SK-N-SH treated with all-trans-retinoic acid at 6 μM for 48 hours (cell line): Measurements from ENCODE around the gene ENTHD1.
A peak's percentile ranks its signal among the peaks of the same experiment; 100 is the strongest.

Source experiments
- ATAC-seq: fragments of 200-7000 bp; cut with Tn5 transposase; 3 replicates; pipeline ENCODE4 v1.9.1; 2020; ENCODE audit warnings: mild to moderate bottlenecking, moderate library complexity
- ARNTL ChIP-seq: fragments of 450-650 bp; formaldehyde crosslinking; IDR thresholded peaks from 2 replicates; pipeline ENCODE4 v1.5.0; 2020; ENCODE audit warnings: low read depth, mild to moderate bottlenecking, moderate library complexity, borderline replicate concordance
- BACH2 ChIP-seq: fragments of 250-450 bp; sonication (Bioruptor Pico); IDR thresholded peaks from 2 replicates; pipeline ENCODE4 v1.9.0; 2021; ENCODE audit warnings: mild to moderate bottlenecking, borderline replicate concordance
- CREB5 ChIP-seq: fragments of 250-450 bp; sonication (Bioruptor Pico); IDR thresholded peaks from 2 replicates; pipeline ENCODE4 v1.5.1; 2020; ENCODE audit warnings: low read depth, mild to moderate bottlenecking, moderate library complexity
- CSRNP3 ChIP-seq: fragments of 250-450 bp; sonication (Bioruptor Pico); IDR thresholded peaks from 2 replicates; pipeline ENCODE4 v1.5.1; 2021; ENCODE audit warnings: mild to moderate bottlenecking, moderate library complexity
- ESRRG ChIP-seq: fragments of 250-450 bp; sonication (Bioruptor Pico); IDR thresholded peaks from 2 replicates; pipeline ENCODE4 v1.6.1; 2021; ENCODE audit warnings: mild to moderate bottlenecking
- GLIS3 ChIP-seq: fragments of 250-450 bp; sonication (Bioruptor Pico); IDR thresholded peaks from 2 replicates; pipeline ENCODE4 v1.5.0; 2020; ENCODE audit warnings: mild to moderate bottlenecking, moderate library complexity
- ISL1 ChIP-seq: fragments of 250-450 bp; sonication (Bioruptor Pico); IDR thresholded peaks from 2 replicates; pipeline ENCODE4 v2.1.2; 2022; ENCODE audit warnings: mild to moderate bottlenecking, moderate library complexity
- OSR1 ChIP-seq: fragments of 250-450 bp; sonication (Bioruptor Pico); IDR thresholded peaks from 2 replicates; pipeline ENCODE4 v1.8.0; 2022; ENCODE audit warnings: moderate library complexity, mild to moderate bottlenecking, inconsistent platforms
- PATZ1 ChIP-seq: fragments of 250-450 bp; sonication (Bioruptor Pico); IDR thresholded peaks from 2 replicates; pipeline ENCODE4 v1.8.0; 2020; ENCODE audit warnings: mild to moderate bottlenecking, moderate library complexity, borderline replicate concordance
- PPARA ChIP-seq: fragments of 250-450 bp; sonication (Bioruptor Pico); IDR thresholded peaks from 2 replicates; pipeline ENCODE4 v1.5.0; 2020; ENCODE audit warnings: mild to moderate bottlenecking, borderline replicate concordance
- RARB ChIP-seq: fragments of 250-450 bp; sonication (Bioruptor Pico); IDR thresholded peaks from 2 replicates; pipeline ENCODE4 v1.8.0; 2021; ENCODE audit warnings: mild to moderate bottlenecking, moderate library complexity
- SNAI2 ChIP-seq: fragments of 250-450 bp; sonication (Bioruptor Pico); IDR thresholded peaks from 2 replicates; pipeline ENCODE4 v1.5.0; 2020; ENCODE audit warnings: mild to moderate bottlenecking, moderate library complexity
- TCF4 ChIP-seq: fragments of 250-450 bp; sonication (Bioruptor Pico); IDR thresholded peaks from 2 replicates; pipeline ENCODE4 v1.8.0; 2021; ENCODE audit warnings: mild to moderate bottlenecking, moderate library complexity, borderline replicate concordance
- TOX ChIP-seq: fragments of 250-450 bp; sonication (Bioruptor Pico); IDR thresholded peaks from 2 replicates; pipeline ENCODE4 v1.8.0; 2021; ENCODE audit warnings: mild to moderate bottlenecking, moderate library complexity, borderline replicate concordance
- TSHZ2 ChIP-seq: fragments of 250-450 bp; sonication (Bioruptor Pico); IDR thresholded peaks from 2 replicates; pipeline ENCODE4 v1.5.0; 2020; ENCODE audit warnings: mild to moderate bottlenecking, moderate library complexity
- ZC3H10 ChIP-seq: fragments of 250-450 bp; sonication (Bioruptor Pico); IDR thresholded peaks from 2 replicates; pipeline ENCODE4 v1.5.1; 2021; ENCODE audit warnings: mild to moderate bottlenecking, moderate library complexity
- ZFP3 ChIP-seq: fragments of 250-450 bp; sonication (Bioruptor Pico); IDR thresholded peaks from 2 replicates; pipeline ENCODE4 v1.5.0; 2020; ENCODE audit warnings: mild to moderate bottlenecking, moderate library complexity
- ZFP30 ChIP-seq: fragments of 450-650 bp; formaldehyde crosslinking; IDR thresholded peaks from 2 replicates; pipeline ENCODE4 v1.5.0; 2022; ENCODE audit warnings: mild to moderate bottlenecking, moderate library complexity
- ZNF565 ChIP-seq: fragments of 450-650 bp; formaldehyde crosslinking; conservative IDR thresholded peaks from 2 replicates; pipeline ENCODE4 v1.5.0; 2020; ENCODE audit warnings: low read depth, mild to moderate bottlenecking, moderate library complexity
- ZNF70 ChIP-seq: fragments of 450-650 bp; formaldehyde crosslinking; IDR thresholded peaks from 2 replicates; pipeline ENCODE4 v1.5.0; 2020; ENCODE audit warnings: mild to moderate bottlenecking, moderate library complexity
- ZNF8 ChIP-seq: fragments of 450-650 bp; formaldehyde crosslinking; IDR thresholded peaks from 2 replicates; pipeline ENCODE4 v1.5.0; 2020; ENCODE audit warnings: mild to moderate bottlenecking, moderate library complexity

The ENTHD1 gene

GRCh38 chr22:39819429-39819828, 74.1 kb downstream of the ENTHD1 start (continued):
- no peak for TF ChIP-seq PPARA (CRISPR knock-in tag)
- no peak for TF ChIP-seq RARB (CRISPR knock-in tag)
- no peak for TF ChIP-seq ISL1 (CRISPR knock-in tag)
- TF ChIP-seq CSRNP3 (CRISPR knock-in tag): no peak

- peak; percentile 27; the same call in 1 of the 3 replicates for ATAC-seq
- TF ChIP-seq ZNF565 (CRISPR knock-in tag) (no peak), TOX (CRISPR knock-in tag) (no peak), GLIS3 (CRISPR knock-in tag) (no peak), CREB5 (CRISPR knock-in tag) (no peak), ZFP30 (CRISPR knock-in tag) (no peak), TSHZ2 (no peak), ZC3H10 (CRISPR knock-in tag) (no peak), BACH2 (CRISPR knock-in tag) (no peak), PPARA (CRISPR knock-in tag) (no peak), ZNF70 (no peak), PATZ1 (CRISPR knock-in tag) (no peak), CSRNP3 (CRISPR knock-in tag) (no peak), ISL1 (CRISPR knock-in tag) (no peak), ZNF8 (CRISPR knock-in tag) (no peak), TCF4 (CRISPR knock-in tag) (no peak), ZFP3 (no peak), ESRRG (no peak)
These were observed 75.5 kb downstream of the ENTHD1 start for GRCh38 chr22:39818094-39818493.

- no peak for TF ChIP-seq SNAI2
- ATAC-seq: no peak
These were observed 77.6 kb downstream of the ENTHD1 start for GRCh38 chr22:39815932-39816331.

GRCh38 chr22:39814899-39815298, 78.7 kb downstream of the ENTHD1 start:
- ATAC-seq: no peak
- TF ChIP-seq ZFP30 (CRISPR knock-in tag) (no peak), ARNTL (CRISPR knock-in tag) (no peak), RARB (CRISPR knock-in tag) (no peak), TOX (CRISPR knock-in tag) (no peak), ZNF8 (CRISPR knock-in tag) (no peak), GLIS3 (CRISPR knock-in tag) (no peak), ZNF565 (CRISPR knock-in tag) (no peak), CREB5 (CRISPR knock-in tag) (no peak), PATZ1 (CRISPR knock-in tag) (no peak), PPARA (CRISPR knock-in tag) (no peak), OSR1 (CRISPR knock-in tag) (no peak), ISL1 (CRISPR knock-in tag) (no peak), ZC3H10 (CRISPR knock-in tag) (no peak)
